Rectal smooth muscle tissue (tissue), 1 donor: ENCODE measurements around the gene FGF18.
"Not testable (repeated sequence)": the region's sequence is repeated elsewhere in the genome, so short reads cannot be mapped to it uniquely, and the experiment has no call there.

Experiments used
- H3K27ac ChIP-seq: one replicate; pipeline ENCODE4 v1.7.0; 2013; ENCODE audit warnings: low read depth, low read length, inconsistent platforms
- H3K27me3 ChIP-seq: one replicate; pipeline ENCODE4 v1.7.0; 2013; ENCODE audit warnings: low read length; ENCODE audit not compliant: control insufficient read depth, insufficient read depth
- H3K36me3 ChIP-seq: one replicate; pipeline ENCODE4 v1.7.0; 2013; ENCODE audit warnings: low read length; ENCODE audit not compliant: control insufficient read depth, insufficient read depth
- H3K4me1 ChIP-seq: one replicate; pipeline ENCODE4 v1.7.0; 2013; ENCODE audit warnings: low read length; ENCODE audit not compliant: control insufficient read depth, insufficient read depth
- H3K4me3 ChIP-seq: one replicate; pipeline ENCODE4 v1.7.0; 2013; ENCODE audit warnings: low read length
- H3K9ac ChIP-seq: one replicate; pipeline ENCODE4 v1.7.0; 2013; ENCODE audit warnings: low read length

Gene FGF18, protein sequence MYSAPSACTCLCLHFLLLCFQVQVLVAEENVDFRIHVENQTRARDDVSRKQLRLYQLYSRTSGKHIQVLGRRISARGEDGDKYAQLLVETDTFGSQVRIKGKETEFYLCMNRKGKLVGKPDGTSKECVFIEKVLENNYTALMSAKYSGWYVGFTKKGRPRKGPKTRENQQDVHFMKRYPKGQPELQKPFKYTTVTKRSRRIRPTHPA

DNA sequence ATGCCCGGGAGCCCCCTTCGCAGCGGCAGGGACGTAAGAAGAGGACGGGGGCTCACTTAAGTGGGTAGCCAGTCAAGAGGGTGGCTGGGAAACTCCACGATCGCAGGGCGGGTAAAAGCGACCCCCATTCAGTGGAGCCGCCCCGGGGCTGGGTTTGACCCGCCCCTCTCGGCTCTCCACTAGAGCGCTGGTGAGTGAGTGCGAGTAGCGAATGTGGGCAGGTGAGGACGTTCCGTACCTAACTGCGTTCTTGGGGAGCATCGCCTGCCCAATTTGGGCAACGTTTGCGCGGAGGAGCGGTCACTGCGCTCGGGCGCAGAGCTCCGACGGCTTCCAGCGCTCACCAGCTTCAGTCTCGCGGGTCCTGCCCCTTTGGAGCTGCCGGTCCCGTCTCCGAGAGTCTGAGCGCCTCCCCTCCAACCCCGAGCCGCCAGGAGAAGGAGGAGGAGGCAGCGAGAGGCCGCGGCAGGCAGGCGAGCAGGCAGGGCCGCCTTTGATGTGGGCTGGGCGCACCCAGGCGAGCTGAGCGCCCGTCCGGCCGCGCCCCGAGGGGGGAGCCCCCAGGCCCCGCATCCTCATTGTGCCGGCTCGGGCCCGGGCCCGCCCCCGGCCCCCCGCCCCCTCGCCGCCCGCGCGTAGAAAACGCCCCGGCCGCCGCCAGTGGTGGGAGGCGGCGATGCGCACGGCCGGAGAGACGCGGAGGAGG lies at the start of gene FGF18:
TSS of gene FGF18 (plus strand) at position 666 of the 706 bp plus-strand sequence. CDS start 553 bp downstream, outside the sequence.
- Histone ChIP-seq H3K27me3 (no peaks in the 10 kb centered on the region), H3K27ac (no peak within 1 kb of the TSS), H3K36me3 (no peaks in the 10 kb centered on the region), H3K9ac (no peak within 1 kb of the TSS), H3K4me1 (peaks cover 4% of the 10 kb centered on the region), H3K4me3 (peak within 1 kb of the TSS; percentile 59)

DNA sequence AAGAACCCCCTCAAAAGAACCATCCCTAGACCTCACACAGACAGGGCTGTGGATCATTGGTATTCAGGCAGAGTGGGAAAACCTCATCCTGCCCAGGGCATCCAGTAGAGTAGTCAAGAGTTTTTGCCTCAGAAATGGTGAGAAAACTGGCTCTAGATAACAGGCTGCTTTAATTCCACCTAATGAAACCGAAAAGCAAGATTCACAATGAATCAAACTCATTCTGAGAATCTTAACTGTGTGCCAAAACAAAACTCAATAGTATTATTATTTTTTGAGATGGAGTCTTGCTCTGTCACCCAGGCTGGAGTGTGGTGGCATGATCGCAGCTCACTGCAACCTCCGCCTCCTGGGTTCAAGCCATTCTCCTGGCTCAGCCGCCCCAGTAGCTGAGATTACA lies 49.5 kb upstream of the FGF18 start:
- Histone ChIP-seq H3K9ac (no peak overlapping the region), H3K27ac (no peak overlapping the region), H3K27me3 (no peaks in the 10 kb centered on the region), H3K4me1 (no peaks in the 10 kb centered on the region), H3K4me3 (no peak overlapping the region), H3K36me3 (no peaks in the 10 kb centered on the region)

DNA sequence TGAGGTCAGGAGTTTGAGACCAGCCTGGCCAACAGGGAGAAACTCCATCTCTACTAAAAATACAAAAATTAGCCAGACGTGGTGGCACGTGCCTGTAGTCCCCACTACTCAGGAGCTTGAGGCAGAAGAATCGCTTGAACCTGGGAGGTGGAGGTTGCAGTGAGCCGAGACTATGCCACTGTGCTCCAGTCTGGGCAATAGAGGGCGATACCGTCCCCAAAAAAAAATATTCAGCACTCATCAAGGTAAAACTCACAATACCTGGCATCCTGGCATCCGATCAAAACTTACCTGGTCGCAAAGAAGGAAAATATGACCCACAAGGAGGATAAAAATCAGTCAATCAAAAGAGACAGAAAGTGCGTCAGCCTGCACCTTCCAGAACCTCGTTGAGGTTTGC lies 48.6 kb upstream of the FGF18 start:
- H3K36me3 ChIP-seq, H3K27me3 ChIP-seq, H3K9ac ChIP-seq, H3K4me3 ChIP-seq, H3K4me1 ChIP-seq, H3K27ac ChIP-seq: not testable (repeated sequence)

DNA sequence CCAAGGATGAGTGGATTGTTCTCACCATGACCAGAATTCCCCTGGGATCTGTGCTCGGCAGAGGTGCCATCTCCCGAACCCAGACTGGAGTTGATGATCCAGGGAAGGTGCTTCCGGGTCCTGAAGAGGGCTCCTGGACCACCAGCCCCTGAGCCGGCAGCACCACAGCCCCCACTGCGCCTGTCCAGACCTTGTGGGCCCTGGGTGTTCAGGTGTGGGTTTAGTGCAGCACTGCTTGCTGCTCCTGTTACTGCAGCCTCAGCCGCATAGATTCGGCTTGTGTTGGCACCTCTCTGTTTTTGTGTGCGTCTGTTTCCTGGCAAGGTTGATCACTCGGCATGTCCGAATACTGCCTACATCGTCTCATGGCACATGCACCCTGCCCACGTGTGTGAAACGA lies 48.1 kb upstream of the FGF18 start:
- no peaks in the 10 kb centered on the region for H3K4me1 ChIP-seq
- no peaks in the 10 kb centered on the region for H3K36me3 ChIP-seq
- H3K27me3 ChIP-seq = no peaks in the 10 kb centered on the region
- H3K9ac ChIP-seq = no peak overlapping the region
- no peak overlapping the region for H3K4me3 ChIP-seq
- no peak overlapping the region for H3K27ac ChIP-seq

DNA sequence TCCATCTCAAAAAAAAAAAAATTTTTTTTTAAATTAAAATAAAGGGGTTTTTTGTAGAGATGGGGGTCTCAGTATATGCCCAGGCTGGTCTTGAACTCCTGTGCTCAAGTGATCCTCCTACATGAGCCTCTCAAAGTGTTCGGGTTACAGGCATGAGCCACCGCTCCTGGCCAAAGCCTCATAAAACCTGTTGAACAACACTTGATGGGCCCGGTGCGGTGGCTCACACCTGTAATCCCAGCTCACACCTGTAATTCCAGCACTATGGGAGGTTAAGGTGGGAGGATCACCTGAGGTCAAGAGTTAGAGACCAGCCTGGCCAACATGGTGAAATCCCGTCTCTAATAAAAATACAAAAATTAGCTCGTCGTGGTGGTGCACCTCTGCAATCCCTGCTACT lies 39.5 kb upstream of the FGF18 start:
- no peak overlapping the region for H3K4me3 ChIP-seq
- no peak overlapping the region for H3K9ac ChIP-seq
- no peaks in the 10 kb centered on the region for H3K4me1 ChIP-seq
- no peaks in the 10 kb centered on the region for H3K36me3 ChIP-seq
- H3K27me3 ChIP-seq = no peaks in the 10 kb centered on the region
- H3K27ac ChIP-seq = no peak overlapping the region

DNA sequence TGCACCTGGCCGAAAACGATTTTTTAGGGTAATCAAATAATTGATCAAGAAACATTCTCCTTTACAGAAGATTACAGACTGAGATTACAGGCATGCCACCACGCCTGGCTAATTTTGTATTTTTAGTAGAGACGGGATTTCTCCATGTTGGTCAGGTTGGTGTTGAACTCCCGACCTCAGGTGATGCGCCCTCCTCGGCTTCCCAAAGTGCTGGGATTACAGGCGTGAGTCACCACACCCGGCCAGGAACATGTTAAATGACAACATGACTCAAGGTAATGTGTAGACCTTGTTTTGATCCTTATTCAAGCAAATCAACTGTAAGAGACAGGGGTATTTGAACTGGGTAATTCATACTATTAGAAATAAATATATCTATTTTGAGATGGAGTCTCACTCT lies 35.0 kb upstream of the FGF18 start:
- not testable (repeated sequence) for H3K4me1 ChIP-seq, H3K27me3 ChIP-seq, H3K36me3 ChIP-seq, H3K9ac ChIP-seq, H3K27ac ChIP-seq, H3K4me3 ChIP-seq

DNA sequence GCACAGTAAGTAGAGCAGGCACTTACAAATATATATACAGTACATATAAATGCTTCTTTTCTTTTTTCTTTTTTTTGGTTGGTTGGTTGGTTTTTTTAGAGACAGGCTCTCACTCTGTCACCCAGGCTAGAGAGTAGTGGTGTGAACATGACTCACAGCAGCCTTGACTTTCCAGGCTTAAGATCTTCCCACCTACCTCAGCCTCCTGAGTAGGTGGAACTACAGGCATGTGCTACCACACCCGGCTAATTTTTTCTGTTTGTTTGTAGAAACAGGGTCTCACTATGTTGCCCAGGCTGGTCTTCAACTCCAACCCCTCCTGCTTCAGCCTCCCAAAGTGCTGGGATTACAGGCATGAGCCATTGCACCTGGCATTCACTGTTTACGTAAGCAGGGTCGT lies 34.4 kb upstream of the FGF18 start:
- H3K36me3 ChIP-seq, H3K27me3 ChIP-seq, H3K4me1 ChIP-seq, H3K9ac ChIP-seq, H3K4me3 ChIP-seq, H3K27ac ChIP-seq: not testable (repeated sequence)

DNA sequence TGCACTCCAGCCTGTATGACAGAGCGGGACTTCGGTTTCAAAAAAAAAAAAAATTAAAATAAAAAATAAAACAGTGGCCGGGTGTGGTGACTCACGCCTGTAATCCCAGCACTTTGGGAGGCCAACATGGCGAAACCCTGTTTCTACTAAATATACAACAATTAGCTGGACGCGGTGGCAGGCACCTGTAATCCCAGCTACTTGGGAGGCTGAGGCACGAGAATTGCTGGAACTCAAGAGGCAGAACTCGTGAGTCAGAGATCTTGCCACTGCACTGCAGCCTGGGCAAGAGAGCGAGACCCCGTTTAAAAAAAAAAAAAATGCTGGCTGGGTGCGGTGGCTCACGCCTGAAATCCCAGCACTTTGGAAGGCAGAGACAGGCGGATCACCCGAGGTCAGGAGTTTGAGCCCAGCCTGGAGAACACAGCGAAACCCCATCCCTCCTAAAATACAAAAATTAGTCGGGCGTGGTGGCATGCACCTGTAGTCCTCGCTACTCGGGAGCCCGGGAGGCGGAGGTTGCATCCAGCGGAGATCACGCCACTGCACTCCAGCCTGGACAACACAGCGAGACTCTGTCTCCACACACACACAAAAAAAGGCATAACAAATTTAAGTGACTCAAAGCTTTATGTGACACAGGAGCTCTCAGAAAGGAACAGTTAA lies 33.3 kb upstream of the FGF18 start:
- Histone ChIP-seq H3K4me3 (no peak overlapping the region), H3K9ac (no peak overlapping the region), H3K27me3 (no peaks in the 10 kb centered on the region), H3K27ac (no peak overlapping the region), H3K36me3 (no peaks in the 10 kb centered on the region), H3K4me1 (peaks cover 7% of the 10 kb centered on the region)

DNA sequence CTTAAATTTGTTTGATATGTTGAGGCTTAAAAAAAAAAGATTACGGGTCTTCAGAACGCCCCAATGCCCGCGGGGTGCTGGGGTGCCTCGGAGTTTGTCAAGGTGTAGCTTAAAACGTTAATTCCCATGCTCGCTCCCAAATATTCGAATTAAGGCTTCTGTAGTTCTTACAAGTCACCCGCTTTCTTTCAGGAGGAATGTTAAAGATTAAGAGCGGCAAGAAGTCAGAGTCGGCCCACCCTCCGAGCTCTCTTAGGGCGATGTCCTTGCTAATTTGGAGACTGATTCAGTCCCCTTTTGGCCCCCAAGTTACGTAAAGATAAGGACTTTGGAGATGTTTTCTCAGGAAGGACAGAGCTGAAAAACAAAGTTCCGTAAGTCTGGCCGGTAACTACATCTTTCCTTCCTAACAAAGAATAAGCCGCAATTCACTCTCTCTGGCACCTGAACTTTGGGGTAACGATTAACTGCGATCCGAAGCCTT lies 32.5 kb upstream of the FGF18 start:
- H3K27me3 ChIP-seq = no peaks in the 10 kb centered on the region
- H3K36me3 ChIP-seq = peaks cover 4% of the 10 kb centered on the region
- H3K9ac ChIP-seq = peak overlapping the region; percentile 99
- H3K4me1 ChIP-seq = peaks cover 7% of the 10 kb centered on the region
- peak overlapping the region; percentile 98 for H3K27ac ChIP-seq
- peak overlapping the region; percentile 99 for H3K4me3 ChIP-seq

DNA sequence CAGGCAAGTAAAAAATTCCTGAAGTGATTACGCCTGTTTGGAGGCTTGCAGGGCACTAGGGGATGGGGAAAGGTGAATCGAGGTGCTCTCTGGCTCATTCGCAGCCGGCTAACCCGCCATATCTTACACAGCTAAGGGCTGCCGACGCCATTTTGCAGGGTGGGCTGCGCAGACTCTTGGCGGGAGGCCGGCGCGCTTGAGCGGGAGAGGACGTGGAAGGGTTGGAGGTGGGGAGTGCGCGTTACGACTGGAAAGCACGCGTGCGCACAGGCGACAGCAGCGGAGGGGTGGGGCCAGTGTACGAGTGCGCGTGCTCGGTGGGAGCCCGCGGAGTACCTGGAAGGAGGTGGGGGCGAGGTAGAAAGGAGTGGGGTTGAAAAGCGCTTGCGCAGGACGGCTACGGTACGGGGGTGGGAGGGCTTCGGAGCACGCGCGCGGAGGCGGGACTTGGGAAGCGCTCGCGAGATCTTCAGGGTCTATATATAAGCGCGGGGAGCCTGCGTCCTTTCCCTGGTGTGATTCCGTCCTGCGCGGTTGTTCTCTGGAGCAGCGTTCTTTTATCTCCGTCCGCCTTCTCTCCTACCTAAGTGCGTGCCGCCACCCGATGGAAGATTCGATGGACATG lies 32.0 kb upstream of the FGF18 start, which contains the start of gene NPM1:
TSS of gene NPM1 (plus strand) at position 505 of the 625 bp plus-strand sequence. CDS start at position 605, 100 bp downstream.
- peaks cover 7% of the 10 kb centered on the region for H3K4me1 ChIP-seq
- peaks cover 6% of the 10 kb centered on the region for H3K36me3 ChIP-seq
- peak within 1 kb of the TSS; percentile 98 for H3K27ac ChIP-seq
- H3K27me3 ChIP-seq = no peaks in the 10 kb centered on the region
- H3K4me3 ChIP-seq = peak within 1 kb of the TSS; percentile 99
- peak within 1 kb of the TSS; percentile 99 for H3K9ac ChIP-seq

DNA sequence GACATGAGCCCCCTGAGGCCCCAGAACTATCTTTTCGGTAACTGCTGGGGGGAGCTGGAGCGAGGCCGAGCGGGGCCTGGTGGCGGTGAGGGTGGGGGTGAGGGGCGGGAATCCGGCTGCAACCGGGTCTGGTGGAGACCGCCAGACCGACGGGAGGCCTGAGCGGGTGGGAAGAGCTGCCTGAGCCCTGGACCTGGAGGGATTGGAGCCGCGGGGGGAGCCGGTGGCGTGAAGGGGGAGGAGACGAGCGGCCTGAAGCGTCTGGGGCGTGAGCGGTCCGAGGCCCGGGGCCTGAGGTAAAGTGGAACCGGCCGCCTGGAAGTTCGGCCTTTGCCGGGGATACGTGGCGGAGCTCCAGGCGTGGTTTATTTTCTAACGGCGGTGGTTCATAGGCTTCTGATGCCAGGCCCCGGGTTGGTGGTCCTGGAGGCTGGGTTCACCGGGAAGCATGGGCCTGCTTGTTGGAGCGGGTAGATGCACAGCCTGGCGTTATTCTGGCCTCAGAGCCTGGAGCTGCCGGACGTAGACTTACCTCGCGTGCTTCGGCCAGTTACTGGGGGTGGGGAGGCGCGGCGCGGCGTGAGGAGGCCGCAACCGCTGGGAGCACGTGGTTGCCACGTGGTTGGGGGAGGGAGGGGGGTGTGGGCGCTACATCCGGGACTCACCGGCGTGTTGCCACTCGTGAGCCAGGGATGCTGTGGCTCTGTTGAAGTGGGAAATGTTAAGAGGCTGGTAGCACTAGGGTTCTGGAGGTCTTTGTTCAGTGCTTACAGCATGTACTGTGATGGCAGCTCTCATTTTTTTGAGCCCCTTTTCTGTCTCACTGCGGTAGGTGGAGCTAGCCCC lies 31.3 kb upstream of the FGF18 start:
- peaks cover 7% of the 10 kb centered on the region for H3K4me1 ChIP-seq
- peaks cover 11% of the 10 kb centered on the region for H3K36me3 ChIP-seq
- peak overlapping the region; percentile 4 for H3K9ac ChIP-seq
- peak overlapping the region; percentile 99 for H3K4me3 ChIP-seq
- peak overlapping the region; percentile 94 for H3K27ac ChIP-seq
- no peaks in the 10 kb centered on the region for H3K27me3 ChIP-seq

DNA sequence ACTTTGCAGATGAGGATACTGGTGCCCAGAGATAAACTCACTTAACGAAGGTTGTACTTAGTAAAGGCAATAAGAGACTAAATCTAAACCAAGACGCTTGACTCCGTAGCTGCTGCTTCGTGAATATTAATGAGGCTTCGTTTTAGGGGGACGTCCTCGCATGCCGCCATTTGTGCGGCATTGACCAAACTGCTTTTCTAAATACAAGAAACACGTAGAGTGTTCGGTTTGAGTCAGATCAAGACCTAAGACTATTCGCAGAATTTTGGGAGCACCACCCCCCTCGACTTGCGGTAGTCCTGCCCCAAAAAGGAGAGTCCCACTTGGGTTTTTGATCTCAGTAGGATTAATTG lies 30.7 kb upstream of the FGF18 start:
- no peaks in the 10 kb centered on the region for H3K27me3 ChIP-seq
- H3K4me1 ChIP-seq = peaks cover 7% of the 10 kb centered on the region
- H3K4me3 ChIP-seq = peak overlapping the region; percentile 99
- peaks cover 11% of the 10 kb centered on the region for H3K36me3 ChIP-seq
- H3K9ac ChIP-seq = no peak overlapping the region
- no peak overlapping the region for H3K27ac ChIP-seq
